GM18508 (cell line): ENCODE measurements around the gene SMARCAL1.
A peak's percentile ranks its signal among the peaks of the same experiment; 100 is the strongest.
"Not testable (repeated sequence)": the region's sequence is repeated elsewhere in the genome, so short reads cannot be mapped to it uniquely, and the experiment has no call there.

Source experiments
- ATAC-seq: cut with Tn5 transposase; IDR thresholded peaks from one replicate; pipeline ENCODE4 v1.9.1; 2021; ENCODE audit warnings: moderate number of reproducible peaks; ENCODE audit not compliant: insufficient read depth, unreplicated experiment

SMARCAL1 gene

DNA sequence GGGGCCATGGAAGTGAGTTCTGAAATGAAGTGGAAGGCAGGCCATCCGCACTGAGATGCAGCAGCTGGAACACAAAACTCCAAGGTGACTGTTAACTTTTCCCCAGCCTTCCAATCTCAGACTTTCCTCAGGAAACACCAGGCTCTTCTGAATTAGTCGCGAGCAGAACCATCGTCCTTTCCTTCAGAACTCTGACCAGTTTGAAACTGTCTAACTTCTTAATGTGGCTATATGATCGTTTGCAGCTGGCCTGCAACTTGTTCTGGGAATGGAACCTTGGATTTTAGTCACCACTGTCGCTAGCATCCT lies 85.7 kb downstream of the SMARCAL1 start:
- ATAC-seq: no peak

DNA sequence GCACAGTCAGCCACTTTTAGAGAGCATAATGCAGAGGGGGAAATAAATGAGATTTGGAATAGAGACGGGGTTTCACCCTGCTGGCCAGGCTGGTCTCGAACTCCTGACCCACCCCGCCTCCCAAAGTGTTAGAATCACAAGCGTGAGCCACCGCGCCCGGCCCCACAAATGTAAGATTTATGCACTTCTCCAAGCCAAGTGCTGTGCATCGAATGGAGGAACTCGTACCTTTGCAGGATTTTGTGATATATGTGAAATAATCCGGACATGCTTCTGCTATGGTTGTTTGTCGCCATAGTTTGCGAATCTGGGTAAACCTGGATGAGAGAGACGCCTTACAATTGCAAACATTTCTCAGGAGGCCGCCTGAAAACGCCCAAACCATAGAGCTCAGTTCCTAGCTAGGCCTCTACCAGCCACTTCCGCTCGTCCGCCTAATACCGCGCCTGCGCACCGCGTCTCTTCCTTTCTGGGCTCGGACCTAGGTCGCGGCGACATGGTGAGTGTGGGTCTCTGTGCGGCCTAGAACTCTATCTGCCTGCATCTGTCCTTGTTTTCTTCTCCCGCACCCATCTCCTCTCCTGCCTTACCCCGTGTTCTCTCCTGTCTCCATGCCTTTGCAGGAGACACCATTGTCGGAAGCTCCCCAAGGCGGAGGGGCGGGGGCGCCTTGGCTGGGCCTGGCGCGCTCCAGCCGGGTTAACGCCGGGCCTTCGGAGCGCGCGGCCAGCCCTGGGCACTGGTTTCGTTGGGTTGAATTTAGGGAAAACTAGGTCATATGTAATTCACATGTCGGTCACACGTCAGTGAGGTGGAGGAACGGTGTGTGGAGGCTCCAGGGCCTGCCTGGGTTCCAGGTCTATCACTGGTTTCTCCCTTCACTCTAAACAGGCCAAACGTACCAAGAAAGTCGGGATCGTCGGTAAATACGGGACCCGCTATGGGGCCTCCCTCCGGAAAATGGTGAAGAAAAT lies 86.4 kb downstream of the SMARCAL1 start, which contains the start of gene RPL37A:
RPL37A (plus strand) TSS at position 466 of the 974 bp plus-strand sequence; CDS start at position 497, 31 bp downstream.
- peak; percentile 80 for ATAC-seq

DNA sequence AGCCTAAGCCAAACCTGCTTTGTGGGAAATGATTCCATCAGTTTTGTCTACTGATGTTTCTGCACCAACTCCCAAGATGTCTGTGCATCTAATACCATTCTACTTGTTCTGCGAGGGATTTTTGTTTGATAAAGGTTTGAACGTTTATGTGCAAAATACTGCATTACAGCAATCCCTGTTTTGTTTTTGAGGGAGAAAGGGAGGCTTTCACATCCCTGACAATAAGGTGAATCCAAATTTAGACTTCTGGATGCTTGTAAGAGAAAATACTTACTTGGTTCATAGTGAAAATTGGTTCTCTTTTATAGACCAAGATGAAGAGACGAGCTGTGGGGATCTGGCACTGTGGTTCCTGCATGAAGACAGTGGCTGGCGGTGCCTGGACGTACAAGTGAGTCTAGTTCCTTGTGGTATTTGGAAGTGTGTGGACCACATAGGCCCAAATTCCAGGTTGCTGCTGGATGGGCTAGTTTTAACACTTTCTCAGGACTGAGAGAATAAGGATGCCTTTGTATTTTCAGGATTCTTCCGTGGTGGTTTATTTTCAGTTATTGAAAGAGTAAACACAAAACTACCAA lies 87.4 kb downstream of the SMARCAL1 start:
- no peak for ATAC-seq

- no peak for ATAC-seq
These were observed 88.3 kb downstream of the SMARCAL1 start for GRCh38 chr2:216500572-216500971.

- ATAC-seq: no peak
These were observed 89.6 kb downstream of the SMARCAL1 start for GRCh38 chr2:216501854-216502253.

GRCh38 chr2:216502381-216503158 lies 90.3 kb downstream of the SMARCAL1 start:
- no peak for ATAC-seq

DNA sequence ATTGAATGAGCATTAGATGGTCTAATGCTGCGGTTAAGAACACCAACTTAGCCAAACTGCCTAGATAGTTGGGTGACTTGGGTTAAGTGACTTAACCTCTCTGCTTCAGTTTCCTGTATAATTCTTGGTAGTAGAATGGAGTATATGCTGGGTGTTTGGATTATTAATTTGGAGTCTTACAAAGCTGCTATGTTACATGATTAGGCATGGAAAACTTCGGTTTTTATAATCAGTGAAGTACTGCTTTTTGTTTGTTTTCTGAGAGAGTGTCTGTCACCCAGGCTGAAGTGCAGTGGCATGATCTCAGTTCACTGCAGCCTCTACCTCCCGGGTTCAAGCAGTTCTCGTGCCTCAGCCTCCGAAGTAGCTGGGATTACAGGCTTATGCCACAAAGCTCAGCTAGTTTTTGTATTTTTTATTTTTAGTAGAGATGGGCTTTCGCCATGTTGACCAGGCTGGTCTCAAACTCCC lies 90.9 kb downstream of the SMARCAL1 start:
- no peak for ATAC-seq

DNA sequence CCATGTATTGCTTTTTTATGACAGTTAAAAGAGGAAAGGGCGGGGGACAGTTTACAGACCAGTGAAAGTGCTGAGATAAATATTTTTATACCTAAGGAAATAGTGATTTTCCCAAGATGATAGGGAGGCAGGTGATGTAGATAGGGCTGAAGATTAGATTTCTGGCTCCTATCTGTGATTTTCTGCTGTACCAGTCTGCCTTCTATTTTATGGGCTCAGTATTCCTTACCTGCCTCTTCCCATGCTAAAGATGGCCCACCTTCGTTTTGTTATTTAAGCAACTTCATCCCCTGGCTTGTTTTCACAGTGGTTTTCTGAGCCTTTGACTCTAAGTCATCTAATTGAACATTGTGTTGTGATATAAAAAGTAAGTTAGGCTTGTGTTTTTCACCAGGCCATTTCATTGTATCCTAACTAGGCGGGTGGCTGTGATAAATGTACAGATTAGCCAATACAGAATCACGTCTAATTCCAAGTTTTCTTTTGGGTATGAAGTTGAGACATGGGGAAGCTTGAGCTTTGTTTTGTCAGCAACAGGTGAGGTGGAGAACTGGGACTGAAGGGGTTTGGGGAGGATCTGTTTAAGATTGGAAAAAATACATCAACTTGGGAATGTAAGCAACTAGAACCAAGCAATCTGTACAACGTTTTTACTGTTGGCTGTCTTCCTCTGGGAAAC lies 91.6 kb downstream of the SMARCAL1 start:
- no peak for ATAC-seq

DNA sequence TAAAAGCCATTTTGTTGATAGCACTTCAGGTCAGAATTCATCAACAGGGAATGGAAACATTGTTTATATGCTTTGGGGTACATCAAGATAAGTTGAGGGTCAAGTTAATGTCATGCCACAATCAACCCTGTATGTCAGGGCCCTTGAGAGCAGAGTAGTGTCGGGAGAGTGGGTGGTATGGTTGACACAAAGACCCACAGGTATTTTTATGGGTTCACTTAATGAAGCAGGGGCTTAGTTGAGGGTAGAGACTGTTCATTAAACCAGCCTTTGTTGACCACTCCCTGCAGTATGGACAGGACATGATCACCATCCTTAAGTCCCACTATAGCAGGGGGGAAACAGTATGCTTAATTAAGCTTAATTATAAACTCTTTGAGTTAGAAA lies 92.1 kb downstream of the SMARCAL1 start:
- ATAC-seq: no peak

DNA sequence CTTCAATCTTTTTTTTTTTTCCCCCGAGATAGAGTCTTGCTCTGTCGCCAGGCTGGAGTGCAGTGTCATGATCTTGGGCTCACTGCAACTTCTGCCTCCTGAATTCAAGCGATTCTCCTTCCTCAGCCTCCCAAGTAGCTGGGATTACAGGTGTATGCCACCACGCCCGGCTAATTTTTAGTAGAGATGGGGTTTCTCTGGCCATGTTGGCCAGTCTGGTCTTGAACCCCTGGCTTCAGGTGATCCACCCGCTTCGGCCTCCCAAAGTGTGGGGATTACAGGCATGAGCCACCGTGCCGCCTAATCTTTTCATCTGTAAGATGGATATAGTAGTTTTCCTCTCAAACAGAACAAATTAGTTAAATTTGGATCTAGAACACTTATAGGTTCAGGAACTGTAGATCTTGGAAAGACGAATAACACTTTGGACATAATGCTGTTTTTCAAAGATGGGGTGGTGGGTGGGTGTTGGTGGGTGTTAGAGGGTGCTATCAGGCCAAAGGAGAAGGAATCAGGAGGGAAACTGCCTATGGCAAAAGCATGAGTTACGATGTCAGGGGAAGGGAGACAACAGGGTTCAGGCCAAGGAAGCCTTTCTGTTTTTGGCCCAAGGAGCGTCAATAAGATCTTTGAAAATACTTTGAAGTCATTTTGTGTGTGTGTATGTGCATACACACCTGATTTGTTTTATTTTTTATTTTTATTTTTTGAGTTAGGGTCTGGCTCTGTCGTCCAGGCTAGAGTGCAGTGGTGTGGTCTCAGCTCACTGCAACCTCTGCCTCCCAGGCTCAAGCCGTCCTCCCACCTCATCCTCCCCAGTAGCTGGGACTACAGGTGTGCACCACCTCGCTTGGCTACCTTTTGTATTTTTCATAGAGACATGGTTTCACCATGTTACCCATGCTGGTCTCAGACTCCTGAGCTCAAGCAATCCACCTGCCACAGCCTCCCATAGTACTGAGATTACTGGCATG lies 93.1 kb downstream of the SMARCAL1 start:
- ATAC-seq: no peak

DNA sequence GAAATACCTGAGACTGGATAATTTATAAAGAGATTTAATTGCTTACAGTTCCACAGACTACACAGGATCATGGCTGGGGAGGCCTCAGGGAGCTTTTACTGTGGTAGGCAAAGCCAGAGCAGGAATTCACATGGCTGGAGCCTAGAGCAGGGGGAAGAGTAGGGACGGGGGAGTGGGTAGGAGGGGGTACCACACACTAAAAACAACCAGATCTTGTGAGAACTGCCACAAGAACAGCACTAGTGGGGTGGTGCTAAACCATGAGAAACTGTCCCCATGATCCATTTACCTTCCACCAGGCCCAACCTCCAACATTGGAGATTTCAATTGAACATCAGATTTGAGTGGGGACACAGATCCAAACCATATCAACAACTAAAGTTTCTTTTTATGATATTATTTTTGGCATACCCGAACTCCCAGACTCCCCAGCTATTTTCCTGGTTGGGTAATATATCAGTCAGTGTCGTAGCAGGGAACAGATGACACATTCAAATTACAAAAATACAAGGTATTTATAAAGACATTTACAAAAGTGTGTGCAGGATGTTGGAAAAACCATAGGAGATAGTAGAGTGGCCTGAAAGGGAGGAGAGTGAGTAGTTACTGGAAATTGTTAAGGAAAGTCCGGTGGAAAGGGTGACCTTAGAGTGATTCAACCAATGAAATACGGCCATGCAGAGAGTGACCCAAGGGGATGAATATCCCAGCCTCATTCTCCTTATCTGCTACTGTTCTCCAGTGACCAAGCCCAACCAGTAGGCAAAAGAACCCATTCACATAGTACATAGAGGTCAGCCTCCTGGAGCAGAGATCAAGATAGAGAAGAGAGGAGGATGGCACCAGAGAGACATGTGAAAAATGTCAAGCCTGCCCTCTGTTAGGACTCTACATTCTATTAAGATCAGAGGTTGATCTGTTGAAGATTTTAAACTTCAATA lies 95.2 kb downstream of the SMARCAL1 start:
- ATAC-seq: no peak

DNA sequence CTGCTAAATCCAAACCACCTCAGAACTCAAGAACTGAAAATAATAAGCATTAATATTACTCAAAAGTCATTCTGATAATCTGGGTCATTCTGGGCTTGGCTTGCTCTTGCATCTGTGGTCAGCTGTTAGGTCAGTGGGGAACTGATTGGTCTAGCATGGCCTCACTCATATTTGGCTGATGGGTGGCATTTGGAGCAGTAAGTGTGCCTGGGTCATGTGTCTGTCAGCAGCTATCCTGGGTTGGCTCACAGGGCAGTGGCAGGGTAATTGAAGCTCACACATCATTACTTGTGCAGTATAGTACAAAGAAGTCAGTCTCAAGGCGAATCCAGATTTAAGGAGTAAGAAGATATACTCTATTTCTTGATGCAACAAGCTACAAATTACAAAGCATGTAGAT lies 95.9 kb downstream of the SMARCAL1 start:
- no peak for ATAC-seq

- ATAC-seq: no peak
These were observed 104.6 kb downstream of the SMARCAL1 start for GRCh38 chr2:216516730-216517350.

DNA sequence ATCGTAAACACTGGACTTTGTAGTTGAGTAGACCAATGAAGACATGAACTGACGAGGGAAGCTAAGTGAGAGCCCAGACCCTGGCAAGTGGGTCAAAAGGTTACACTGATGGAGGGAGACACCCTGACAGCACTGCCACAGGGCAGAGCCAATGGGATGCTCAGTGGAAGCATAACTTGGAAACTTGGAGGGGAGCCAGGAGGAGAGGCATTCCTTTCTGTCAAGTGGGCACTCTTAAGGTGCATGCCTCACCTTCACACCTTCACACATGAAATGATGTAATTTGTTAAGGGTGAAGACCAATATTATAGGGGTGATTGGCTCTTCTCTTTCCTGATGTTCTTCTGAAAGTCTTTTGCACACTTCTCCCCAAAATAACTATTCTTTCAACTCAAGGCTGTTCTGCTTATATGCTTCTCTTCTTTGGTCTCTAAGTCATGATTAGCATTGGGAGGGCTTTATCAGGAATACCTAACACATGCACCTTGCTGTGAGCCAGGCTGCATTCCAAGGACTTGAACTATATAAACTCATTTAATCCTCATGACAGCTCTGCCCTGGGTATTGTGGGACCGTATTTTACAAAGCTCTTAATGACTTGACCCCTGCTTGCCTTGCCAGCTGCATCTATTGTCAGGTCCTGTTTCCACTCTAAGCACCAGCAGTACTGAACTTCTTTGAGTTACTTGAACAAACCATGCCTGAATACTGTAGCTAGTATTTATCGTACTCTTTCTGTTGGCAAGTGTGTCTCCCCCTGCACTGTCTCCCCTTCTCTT lies 105.4 kb downstream of the SMARCAL1 start:
- no peak for ATAC-seq

GRCh38 chr2:216518566-216519119 lies 106.4 kb downstream of the SMARCAL1 start:
- ATAC-seq: not testable (repeated sequence)

- no peak for ATAC-seq
These were observed 107.0 kb downstream of the SMARCAL1 start for GRCh38 chr2:216519154-216519762.
